HepG2 (cell line): ENCODE data around the gene ZNF546. TPM values are rescaled to one million over a fixed set of nuclear protein-coding genes. Genes with fewer than 3 reads are reported as not detected.

Experiments
- ARID2 ChIP-seq: sonication (generic); formaldehyde crosslinking; IDR thresholded peaks from 2 replicates; pipeline ENCODE4 v1.8.1; 2022; ENCODE audit warnings: mild to moderate bottlenecking, missing genetic modification reagents, borderline replicate concordance
- ATF1 ChIP-seq: IDR thresholded peaks from 2 replicates; pipeline ENCODE4 v1.6.1; 2016; ENCODE audit warnings: mild to moderate bottlenecking, control low read depth
- BRF2 ChIP-seq: sonication (generic); formaldehyde crosslinking; IDR thresholded peaks from 2 replicates; pipeline ENCODE4 v1.8.1; 2022; ENCODE audit warnings: mild to moderate bottlenecking, missing genetic modification reagents
- ETV5 ChIP-seq: IDR thresholded peaks from 2 replicates; pipeline ENCODE4 v1.6.1; 2018; ENCODE audit warnings: missing biosample characterization, missing genetic modification reagents, inconsistent platforms, borderline replicate concordance
- HMG20B ChIP-seq: conservative IDR thresholded peaks from 2 replicates; pipeline ENCODE4 v1.6.1; 2016; ENCODE audit warnings: missing genetic modification reagents, missing compliant biosample characterization
- KLF13 ChIP-seq: sonication (generic); formaldehyde crosslinking; IDR thresholded peaks from 2 replicates; pipeline ENCODE4 v1.4.0; 2020; ENCODE audit warnings: mild to moderate bottlenecking, missing genetic modification reagents
- MTERF4 ChIP-seq: sonication (generic); formaldehyde crosslinking; IDR thresholded peaks from 2 replicates; pipeline ENCODE4 v1.8.0; 2023; ENCODE audit warnings: mild to moderate bottlenecking, missing genetic modification reagents
- PBX3 ChIP-seq: sonication (generic); formaldehyde crosslinking; IDR thresholded peaks from 2 replicates; pipeline ENCODE4 v1.8.1; 2023; ENCODE audit warnings: missing genetic modification reagents, inconsistent platforms, borderline replicate concordance
- TRIM24 ChIP-seq: sonication (generic); formaldehyde crosslinking; IDR thresholded peaks from 2 replicates; pipeline ENCODE4 v1.8.0; 2022; ENCODE audit warnings: mild to moderate bottlenecking, missing genetic modification reagents
- TSC22D2 ChIP-seq: sonication (generic); formaldehyde crosslinking; IDR thresholded peaks from 2 replicates; pipeline ENCODE4 v1.5.1; 2020; ENCODE audit warnings: missing genetic modification reagents, mild to moderate bottlenecking, borderline replicate concordance
- ZFP41 ChIP-seq: sonication (generic); formaldehyde crosslinking; IDR thresholded peaks from 2 replicates; pipeline ENCODE4 v1.4.0; 2020; ENCODE audit warnings: mild to moderate bottlenecking, missing genetic modification reagents, borderline replicate concordance
- ZNF160 ChIP-seq: sonication (generic); formaldehyde crosslinking; IDR thresholded peaks from 2 replicates; pipeline ENCODE4 v1.8.0; 2022; ENCODE audit warnings: mild to moderate bottlenecking, inconsistent platforms, missing genetic modification reagents
- ZNF263 ChIP-seq: sonication (generic); formaldehyde crosslinking; IDR thresholded peaks from 2 replicates; pipeline ENCODE4 v1.4.0; 2020; ENCODE audit warnings: missing genetic modification reagents
- ZNF407 ChIP-seq: sonication (generic); formaldehyde crosslinking; IDR thresholded peaks from one replicate; pipeline ENCODE4 v1.5.1; 2020; ENCODE audit warnings: mild to moderate bottlenecking, missing genetic modification reagents; ENCODE audit errors: not compliant biosample characterization
- polyA plus RNA-seq, 8 experiments: library from polyadenylated mRNA; depleted of rRNA in 3 of 8; stranded (reverse) in 7 of 8; unstranded in 1 of 8; fragments of >200 nt; fragmentation: Illumina TruSeq in 4 of 8; extraction: Trizol in 4 of 8; gene quantifications; 2 replicates each; pipeline versions ENCODE4 v1.2.1 to v1.2.3, GENCODE V29; 2011 to 2016; ENCODE audit warnings: low read depth in 4 of 8, missing spikeins in 1 of 8, mixed read lengths in 1 of 8; ENCODE audit not compliant: insufficient read depth in 1 of 8
- total RNA-seq, 5 experiments: library from RNA; depleted of rRNA; stranded (reverse); fragments of >200 nt; fragmentation: Illumina TruSeq; extraction: Trizol; gene quantifications; 2 replicates each; pipeline ENCODE4 v1.2.3, GENCODE V29; 2016; ENCODE audit warnings: low read depth in 1 of 5

The ZNF546 gene
- total and polyA plus RNA-seq, 2 of the 13 experiments (the other 11 are each of a cell fraction or from before 2014, with no cell fraction given): 2.2 to 4.1 TPM

- TF ChIP-seq BRF2 (CRISPR knock-in tag): 0 out of 2 replicates have a peak, but pooled peaks have one; percentile 60
- TF ChIP-seq ZFP41 (CRISPR knock-in tag): no peak
- peak; percentile 81; the same call in 1 of the 2 replicates for TF ChIP-seq ETV5 (CRISPR knock-in tag)
- 0 out of 2 replicates have a peak, but pooled peaks have one; percentile 83 for TF ChIP-seq MTERF4 (CRISPR knock-in tag)
- no peak for TF ChIP-seq TRIM24 (CRISPR knock-in tag)
- TF ChIP-seq ATF1 (CRISPR knock-in tag): peak; percentile 33; the same call in 1 of the 2 replicates
- TF ChIP-seq HMG20B (CRISPR knock-in tag): no peak
- TF ChIP-seq ZNF160 (CRISPR knock-in tag): 0 out of 2 replicates have a peak, but pooled peaks have one; percentile 20
- no peak for TF ChIP-seq PBX3 (CRISPR knock-in tag)
- TF ChIP-seq TSC22D2: peak; percentile 35; the same call in 1 of the 2 replicates
- no peak for TF ChIP-seq ZNF407 (CRISPR knock-in tag)
- TF ChIP-seq KLF13 (CRISPR knock-in tag): 0 out of 2 replicates have a peak, but pooled peaks have one; percentile 51
- TF ChIP-seq ARID2 (CRISPR knock-in tag): peak; percentile 83
- TF ChIP-seq ZNF263 (CRISPR knock-in tag): no peak
These were observed at the start of gene ZNF546 (continued) for GRCh38 chr19:39996811-39997637.
